ENCODE data around the gene SLC6A3.

- TF ChIP-seq EZH2phosphoT487 (IDR thresholded peaks at IDR 0.05; ENCODE audit: insufficient read depth, low read depth) = no peak
- TF ChIP-seq EZH2 (IDR thresholded peaks at IDR 0.05; ENCODE audit: insufficient read depth, poor library complexity, severe bottlenecking) = no peak
These were observed 12.9 kb downstream of the SLC6A3 start for GRCh38 chr5:1432296-1432695.

All from GM23248 (cell line).